OCI-LY1 (cell line): ENCODE data around the gene FRS3.

ENCODE experiments used
- H2AFZ ChIP-seq: fragments of 200-600 bp; sonication (generic), shearing (Covaris generic); 2 replicates; pipeline ENCODE4 v1.6.0; 2014; ENCODE audit warnings: antibody characterized with exemption, mild to moderate bottlenecking, low read length
- H3F3A ChIP-seq: fragments of 200-600 bp; sonication (generic), shearing (Covaris generic); 2 replicates; pipeline ENCODE4 v1.6.0; 2014; ENCODE audit warnings: mild to moderate bottlenecking, antibody characterized with exemption, low read length, moderate library complexity; ENCODE audit not compliant: insufficient read depth
- H3K27ac ChIP-seq: fragments of 200-600 bp; sonication (generic); 2 replicates; pipeline ENCODE4 v1.5.1; 2014; ENCODE audit warnings: low read length, mixed run types, mild to moderate bottlenecking, low read depth; ENCODE audit not compliant: poor library complexity, severe bottlenecking
- H3K27me3 ChIP-seq: fragments of 200-600 bp; sonication (generic); 2 replicates; pipeline ENCODE4 v1.6.0; 2014; ENCODE audit warnings: antibody characterized with exemption, mild to moderate bottlenecking, low read length, moderate library complexity; ENCODE audit not compliant: insufficient read depth
- H3K36me3 ChIP-seq: fragments of 200-600 bp; sonication (generic); 2 replicates; pipeline ENCODE4 v1.6.1; 2014; ENCODE audit warnings: mild to moderate bottlenecking, antibody characterized with exemption, low read length, moderate library complexity, mixed read lengths; ENCODE audit not compliant: insufficient read depth
- H3K4me1 ChIP-seq: fragments of 200-600 bp; sonication (generic); 2 replicates; pipeline ENCODE4 v1.5.1; 2014; ENCODE audit warnings: mild to moderate bottlenecking, low read length, moderate library complexity; ENCODE audit not compliant: insufficient read depth, severe bottlenecking
- H3K4me2 ChIP-seq: fragments of 200-600 bp; sonication (generic), shearing (Covaris generic); 2 replicates; pipeline ENCODE4 v1.6.1; 2014; ENCODE audit warnings: low read length
- H3K4me3 ChIP-seq: fragments of 200-600 bp; sonication (generic); 2 replicates; pipeline ENCODE4 v1.5.1; 2014; ENCODE audit warnings: low read length, low read depth, mild to moderate bottlenecking, mixed read lengths; ENCODE audit not compliant: poor library complexity, severe bottlenecking
- H3K79me2 ChIP-seq: fragments of 200-600 bp; shearing (Covaris generic); 2 replicates; pipeline ENCODE4 v1.6.1; 2016; ENCODE audit warnings: mixed run types, low read length, mixed read lengths; ENCODE audit not compliant: insufficient read depth
- H3K9ac ChIP-seq: fragments of 200-600 bp; sonication (generic), shearing (Covaris generic); 2 replicates; pipeline ENCODE4 v1.6.1; 2014; ENCODE audit warnings: mild to moderate bottlenecking, low read length, mixed read lengths
- H3K9me2 ChIP-seq: fragments of 200-600 bp; sonication (generic), shearing (Covaris generic); 2 replicates; pipeline ENCODE4 v1.6.1; 2014; ENCODE audit warnings: low read depth, mild to moderate bottlenecking, low read length, mixed read lengths
- H3K9me3 ChIP-seq: fragments of 200-600 bp; shearing (Covaris generic); 2 replicates; pipeline ENCODE4 v1.6.1; 2014; ENCODE audit warnings: low read length, mixed read lengths
- H4K20me1 ChIP-seq: fragments of 200-600 bp; sonication (generic), shearing (Covaris generic); 2 replicates; pipeline ENCODE4 v1.6.0; 2016; ENCODE audit warnings: mild to moderate bottlenecking, low read length; ENCODE audit not compliant: insufficient read depth
- EZH2 ChIP-seq: fragments of 200-600 bp; sonication (generic), shearing (Covaris generic); IDR thresholded peaks from 2 replicates; pipeline ENCODE4 v1.8.0; 2017; ENCODE audit warnings: borderline replicate concordance, mixed run types, mild to moderate bottlenecking, antibody characterized with exemption, low read length, moderate library complexity, mixed read lengths
- TF ChIP-seq, protein P1 (sequence below): fragments of 200-600 bp; sonication (generic), shearing (Covaris generic); IDR thresholded peaks from 2 replicates; pipeline ENCODE4 v1.5.1; 2017; ENCODE audit warnings: mild to moderate bottlenecking, antibody characterized with exemption, low read length, moderate library complexity, mixed read lengths

Gene FRS3

DNA sequence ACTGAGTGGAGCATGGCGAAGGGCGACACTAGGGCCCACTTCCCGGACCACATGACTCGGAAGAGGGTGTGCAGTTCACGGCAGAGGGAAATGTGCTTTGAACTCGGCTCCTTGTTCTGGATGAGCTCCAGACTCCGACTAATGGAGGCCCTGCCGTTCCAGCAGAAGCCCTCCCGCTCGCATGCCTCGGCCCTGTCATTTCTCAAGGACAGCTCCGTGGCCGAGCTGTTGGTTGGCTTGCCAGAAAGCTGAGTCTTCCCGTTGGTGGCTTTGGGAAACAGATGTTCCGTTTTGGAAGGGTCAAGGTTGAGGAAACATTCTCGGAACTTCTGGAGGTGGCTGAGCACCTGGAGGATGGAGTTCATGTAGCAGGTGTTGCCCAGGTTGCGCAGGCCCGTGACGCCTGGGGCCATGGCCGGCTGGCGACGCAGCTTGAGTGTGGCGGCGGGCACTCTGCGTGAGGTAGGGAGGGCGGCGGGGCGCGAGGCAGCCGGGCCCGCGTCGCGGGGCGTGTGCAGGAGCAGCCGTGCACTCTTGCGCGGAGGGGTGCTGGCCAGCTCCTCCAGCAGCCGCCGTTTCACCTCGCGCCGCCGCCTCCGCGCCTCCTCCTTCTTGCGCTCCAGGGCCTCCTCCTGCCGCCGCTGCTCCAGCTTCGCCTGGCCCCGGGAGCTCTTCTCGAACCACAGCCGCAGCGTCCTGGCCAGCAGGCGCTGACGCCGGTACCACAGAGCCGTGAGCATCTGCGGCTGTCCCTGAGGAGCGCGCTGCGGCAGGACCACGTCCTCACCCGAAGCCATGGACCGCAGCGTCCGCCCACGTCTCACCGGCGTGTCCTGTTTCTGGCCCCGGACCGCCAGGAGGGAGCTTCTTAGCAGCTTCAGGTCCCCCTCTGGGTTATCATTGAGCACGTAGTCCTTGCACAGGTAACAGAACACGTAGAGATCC, 26.4 kb upstream of the FRS3 start:
- peaks cover 24% of the 10 kb centered on the region for H3K36me3 ChIP-seq
- no peaks in the 10 kb centered on the region for H4K20me1 ChIP-seq
- H3K4me1 ChIP-seq, result no peaks in the 10 kb centered on the region
- no peak for TF ChIP-seq EZH2
- TF ChIP-seq, protein P1, sequence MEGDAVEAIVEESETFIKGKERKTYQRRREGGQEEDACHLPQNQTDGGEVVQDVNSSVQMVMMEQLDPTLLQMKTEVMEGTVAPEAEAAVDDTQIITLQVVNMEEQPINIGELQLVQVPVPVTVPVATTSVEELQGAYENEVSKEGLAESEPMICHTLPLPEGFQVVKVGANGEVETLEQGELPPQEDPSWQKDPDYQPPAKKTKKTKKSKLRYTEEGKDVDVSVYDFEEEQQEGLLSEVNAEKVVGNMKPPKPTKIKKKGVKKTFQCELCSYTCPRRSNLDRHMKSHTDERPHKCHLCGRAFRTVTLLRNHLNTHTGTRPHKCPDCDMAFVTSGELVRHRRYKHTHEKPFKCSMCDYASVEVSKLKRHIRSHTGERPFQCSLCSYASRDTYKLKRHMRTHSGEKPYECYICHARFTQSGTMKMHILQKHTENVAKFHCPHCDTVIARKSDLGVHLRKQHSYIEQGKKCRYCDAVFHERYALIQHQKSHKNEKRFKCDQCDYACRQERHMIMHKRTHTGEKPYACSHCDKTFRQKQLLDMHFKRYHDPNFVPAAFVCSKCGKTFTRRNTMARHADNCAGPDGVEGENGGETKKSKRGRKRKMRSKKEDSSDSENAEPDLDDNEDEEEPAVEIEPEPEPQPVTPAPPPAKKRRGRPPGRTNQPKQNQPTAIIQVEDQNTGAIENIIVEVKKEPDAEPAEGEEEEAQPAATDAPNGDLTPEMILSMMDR, result no peak
- H3K27me3 ChIP-seq, result no peaks in the 10 kb centered on the region
- no peaks in the 10 kb centered on the region for H3K9me3 ChIP-seq
- no peaks in the 10 kb centered on the region for H3K79me2 ChIP-seq
- no peak overlapping the region for H2AFZ ChIP-seq
- no peak overlapping the region for H3K9ac ChIP-seq
- H3K4me2 ChIP-seq, result no peak overlapping the region
- no peaks in the 10 kb centered on the region for H3F3A ChIP-seq
- no peak overlapping the region for H3K27ac ChIP-seq
- no peak overlapping the region for H3K4me3 ChIP-seq
- H3K9me2 ChIP-seq, result no peaks in the 10 kb centered on the region

DNA sequence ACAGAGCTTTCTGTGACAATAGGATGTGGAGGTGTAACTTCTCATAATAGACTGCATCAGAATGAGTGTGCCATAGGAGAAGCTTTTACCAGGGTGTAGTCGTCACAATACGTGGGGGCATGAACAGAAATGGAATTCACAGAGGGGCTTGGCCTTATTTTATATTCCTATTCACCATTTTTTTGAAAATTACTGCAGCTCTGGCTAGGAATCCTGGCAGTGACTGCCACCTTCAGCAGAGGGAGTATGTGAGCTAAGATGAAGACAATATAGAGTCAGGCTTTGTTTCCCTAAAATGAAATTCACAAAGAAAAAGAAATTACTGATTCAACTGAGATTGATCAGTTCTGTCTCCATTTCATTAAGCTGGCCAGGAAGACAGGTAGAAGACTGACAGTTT, 21.7 kb upstream of the FRS3 start:
- H2AFZ ChIP-seq, result no peak overlapping the region
- no peaks in the 10 kb centered on the region for H3F3A ChIP-seq
- no peak overlapping the region for H3K9ac ChIP-seq
- H3K27me3 ChIP-seq, result no peaks in the 10 kb centered on the region
- no peaks in the 10 kb centered on the region for H4K20me1 ChIP-seq
- no peaks in the 10 kb centered on the region for H3K79me2 ChIP-seq
- H3K9me2 ChIP-seq, result no peaks in the 10 kb centered on the region
- TF ChIP-seq, protein P1, result peak; percentile 50; the same call in 1 of the 2 replicates
- no peak for TF ChIP-seq EZH2
- no peaks in the 10 kb centered on the region for H3K9me3 ChIP-seq
- H3K4me1 ChIP-seq, result no peaks in the 10 kb centered on the region
- H3K27ac ChIP-seq, result no peak overlapping the region
- H3K36me3 ChIP-seq, result peaks cover 59% of the 10 kb centered on the region
- H3K4me2 ChIP-seq, result no peak overlapping the region
- H3K4me3 ChIP-seq, result no peak overlapping the region

DNA sequence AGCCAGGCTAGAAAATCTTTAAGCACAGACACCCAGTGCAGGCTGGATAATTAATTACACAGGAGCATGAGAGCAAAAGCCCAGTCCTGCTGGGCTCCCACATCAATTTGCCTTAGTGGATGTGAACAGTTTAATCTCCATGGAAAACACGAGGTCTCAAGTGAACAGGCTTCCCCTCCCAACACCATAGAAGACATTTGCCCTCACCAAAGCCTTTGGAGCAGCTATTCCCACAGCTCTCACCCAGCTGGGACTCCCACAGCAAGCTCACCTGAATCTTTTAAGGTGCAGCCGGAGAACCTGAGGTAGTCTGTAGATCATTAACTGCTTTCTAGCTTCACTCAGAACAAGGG, 19.8 kb upstream of the FRS3 start:
- Histone ChIP-seq H3K9me2 (no peaks in the 10 kb centered on the region), H3K27me3 (no peaks in the 10 kb centered on the region), H4K20me1 (no peaks in the 10 kb centered on the region), H3K4me3 (no peak overlapping the region), H3K9ac (no peak overlapping the region), H3K79me2 (no peaks in the 10 kb centered on the region), H3K9me3 (no peaks in the 10 kb centered on the region), H3K4me1 (no peaks in the 10 kb centered on the region), H3K4me2 (no peak overlapping the region), H2AFZ (no peak overlapping the region), H3F3A (no peaks in the 10 kb centered on the region), H3K36me3 (peaks cover 47% of the 10 kb centered on the region; the same call in 1 of the 2 replicates), H3K27ac (no peak overlapping the region)
- TF ChIP-seq EZH2, result no peak
- TF ChIP-seq, protein P1, result no peak
